Stimulated activated CD8-positive, alpha-beta memory T cell treated with anti-CD3 and anti-CD28 coated beads, Interleukin-7, amount 100 ng/mL, for 48 hours (primary cell): ENCODE data around the gene SLC5A3.

ENCODE experiments used
- DNase-seq, 2 donors: peaks; one replicate each; pipeline ENCODE4 v3.0.0-alpha.2; 2020; ENCODE audit warnings: low read depth in 1 of 2; ENCODE audit errors: extremely low read depth in 1 of 2

Gene SLC5A3

DNA sequence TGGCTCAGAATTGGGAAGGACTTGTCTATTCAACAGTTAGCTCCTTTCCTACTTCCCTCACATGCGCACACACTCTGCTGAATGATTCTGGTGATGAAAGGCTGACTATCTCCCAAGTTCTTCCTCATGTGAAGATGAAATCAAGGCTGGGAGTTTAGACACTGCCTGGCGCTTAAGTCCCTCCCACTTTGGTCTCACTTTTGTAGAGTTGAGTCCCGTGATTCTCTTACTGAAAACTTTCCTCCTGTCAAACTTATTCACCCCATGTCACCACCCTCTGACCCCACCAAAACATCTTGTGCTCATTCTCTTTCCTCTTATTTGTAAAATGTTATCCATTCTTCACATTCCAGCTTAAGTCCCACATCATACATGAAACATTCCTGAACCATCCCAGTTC, 8.4 kb upstream of the SLC5A3 start:
- no peak for DNase-seq

DNA sequence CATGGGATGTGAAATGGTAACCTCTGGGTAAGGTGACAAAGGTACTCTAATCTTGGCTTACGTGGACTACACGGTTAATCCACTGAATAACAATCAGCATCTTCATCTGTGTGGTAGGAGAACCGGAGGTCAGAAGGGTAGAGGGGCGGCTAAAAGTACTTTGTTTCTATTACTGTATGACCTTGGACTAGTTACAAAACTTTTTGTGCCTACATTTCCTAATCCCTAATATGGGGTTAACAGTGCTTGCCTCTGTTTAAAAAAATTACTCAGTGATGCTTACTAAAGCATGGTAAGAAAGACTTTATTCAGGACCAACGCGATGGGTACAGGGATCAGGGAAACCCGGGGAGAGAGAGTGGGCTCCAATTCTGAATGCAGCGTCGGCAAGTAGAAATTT, 1.7 kb upstream of the SLC5A3 start:
- no peak for DNase-seq

DNA sequence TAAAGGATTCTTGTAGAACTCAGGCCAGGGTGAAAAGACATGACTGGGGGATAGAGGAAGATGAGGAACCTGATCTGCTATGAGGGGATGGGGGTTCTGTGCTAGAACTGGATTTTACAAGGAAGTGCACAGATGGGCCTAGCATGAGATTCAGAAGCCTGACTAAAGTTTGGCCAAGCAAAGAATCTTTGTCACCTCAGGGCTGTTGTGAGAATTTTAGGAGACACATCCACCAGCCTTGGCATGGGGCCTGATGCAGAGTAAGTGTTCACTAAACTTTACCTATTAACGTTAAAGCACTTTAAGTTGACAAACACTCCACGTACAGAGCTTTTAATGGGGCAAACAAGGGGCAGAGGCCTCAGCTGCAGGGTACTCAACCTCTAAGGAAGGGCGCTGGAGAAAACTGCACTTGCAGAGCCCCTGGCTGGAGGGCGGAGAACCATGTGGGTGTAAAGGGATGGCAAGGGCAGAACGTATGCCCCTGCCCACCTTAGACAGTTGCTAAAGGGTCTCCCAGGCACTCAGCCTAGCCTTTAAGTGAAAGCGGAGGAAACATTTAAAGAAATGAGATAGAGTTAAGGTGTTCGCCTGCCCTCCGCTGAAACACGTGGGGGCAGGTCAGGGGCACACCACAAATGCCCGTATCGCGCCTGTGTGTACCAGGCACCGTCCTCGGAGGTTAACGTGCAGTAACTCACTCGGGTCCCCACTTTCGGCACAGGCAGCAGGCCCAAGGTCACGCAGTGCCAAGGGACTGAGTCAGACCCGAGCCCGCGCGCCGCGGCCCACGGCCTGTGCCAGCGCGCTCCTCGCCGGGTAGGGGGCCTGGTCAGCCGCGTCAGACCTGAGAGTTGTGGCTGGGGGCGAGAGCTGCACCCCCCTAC, 990 bp upstream of the SLC5A3 start:
- DNase-seq: peak in 1 of 2 donors; percentile 12

DNA sequence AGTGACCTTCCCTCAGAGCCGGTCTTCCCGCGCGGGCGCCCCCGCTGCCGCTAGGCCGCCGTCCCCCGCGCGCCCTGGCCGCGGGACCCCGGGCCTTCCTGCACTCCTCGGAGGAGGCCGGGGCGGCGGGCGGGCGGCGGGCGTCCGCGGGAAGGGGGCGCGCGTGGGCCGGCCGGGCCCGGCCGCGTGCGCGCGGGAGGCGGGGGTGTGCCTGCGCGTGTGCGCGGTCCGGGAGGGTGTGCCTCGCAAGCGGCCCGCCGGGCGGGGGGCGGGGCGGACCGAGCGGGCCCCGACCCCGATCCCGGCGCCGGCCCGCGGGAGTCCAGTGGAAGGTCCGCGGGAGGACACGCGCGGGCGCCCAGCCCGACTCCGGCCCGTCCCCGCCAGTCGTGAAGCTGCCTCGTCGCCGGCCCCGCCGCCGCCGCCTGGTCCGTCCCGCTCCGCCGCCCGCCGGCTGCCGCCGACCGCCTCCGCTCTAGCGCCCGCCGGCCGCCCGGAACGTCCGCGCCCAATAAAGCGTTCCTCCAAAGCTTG, 438 bp downstream of the SLC5A3 start:
- no peak for DNase-seq

DNA sequence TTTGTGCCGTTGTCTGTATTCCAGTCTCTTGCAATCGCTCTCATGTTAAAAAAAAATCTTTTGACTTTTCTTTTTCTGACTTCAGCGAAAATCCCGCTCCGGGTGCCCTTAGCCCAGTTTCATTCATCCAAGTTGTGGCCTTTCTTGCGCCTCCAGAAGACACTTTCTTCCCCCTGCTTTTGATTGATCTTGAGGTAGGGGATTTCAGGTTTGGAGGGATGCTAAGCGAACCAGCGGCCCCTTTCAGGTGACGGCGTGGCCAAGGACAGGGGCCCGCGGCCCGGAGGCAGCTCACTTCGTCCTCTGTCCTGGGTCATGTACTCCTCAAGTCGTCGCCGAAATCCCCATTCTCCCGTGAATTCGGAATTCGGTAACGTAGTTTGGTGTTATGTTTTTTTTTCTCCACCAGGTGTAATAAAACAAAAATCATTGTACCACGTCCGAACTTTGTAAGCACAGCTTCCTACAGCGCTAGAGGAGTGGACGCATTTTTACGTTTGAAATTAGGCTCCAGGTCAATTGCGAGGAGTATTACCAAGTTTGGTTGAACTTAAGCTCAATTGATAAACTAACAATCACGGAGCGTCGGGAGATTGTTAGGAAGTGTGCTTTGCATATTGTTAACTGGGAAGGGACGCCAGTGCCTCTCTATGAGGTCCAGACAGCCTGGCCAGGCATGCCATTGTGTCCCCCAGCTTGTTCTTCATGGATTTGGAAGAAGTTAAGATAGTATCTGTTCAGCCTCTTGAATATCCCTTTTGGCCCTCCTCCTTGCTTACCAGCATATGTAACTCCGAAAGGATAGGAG, 1.1 kb downstream of the SLC5A3 start:
- no peak for DNase-seq

DNA sequence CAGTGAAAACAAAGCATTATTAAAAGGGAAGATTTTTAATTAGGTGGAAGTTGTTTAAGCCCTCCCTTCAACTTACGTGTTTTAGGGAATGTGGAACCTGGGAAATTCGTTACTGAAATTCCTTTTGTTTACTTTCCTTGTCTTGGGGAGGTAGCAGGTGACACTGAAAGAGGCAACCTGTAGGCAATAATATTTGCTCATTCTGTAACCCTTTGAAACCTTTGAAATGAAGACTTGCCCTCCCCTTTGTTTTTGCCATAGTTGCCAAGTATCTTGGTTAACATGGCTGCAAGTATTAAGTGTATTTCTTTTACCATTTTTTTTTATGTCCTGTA, 1.7 kb downstream of the SLC5A3 start:
- no peak for DNase-seq

DNA sequence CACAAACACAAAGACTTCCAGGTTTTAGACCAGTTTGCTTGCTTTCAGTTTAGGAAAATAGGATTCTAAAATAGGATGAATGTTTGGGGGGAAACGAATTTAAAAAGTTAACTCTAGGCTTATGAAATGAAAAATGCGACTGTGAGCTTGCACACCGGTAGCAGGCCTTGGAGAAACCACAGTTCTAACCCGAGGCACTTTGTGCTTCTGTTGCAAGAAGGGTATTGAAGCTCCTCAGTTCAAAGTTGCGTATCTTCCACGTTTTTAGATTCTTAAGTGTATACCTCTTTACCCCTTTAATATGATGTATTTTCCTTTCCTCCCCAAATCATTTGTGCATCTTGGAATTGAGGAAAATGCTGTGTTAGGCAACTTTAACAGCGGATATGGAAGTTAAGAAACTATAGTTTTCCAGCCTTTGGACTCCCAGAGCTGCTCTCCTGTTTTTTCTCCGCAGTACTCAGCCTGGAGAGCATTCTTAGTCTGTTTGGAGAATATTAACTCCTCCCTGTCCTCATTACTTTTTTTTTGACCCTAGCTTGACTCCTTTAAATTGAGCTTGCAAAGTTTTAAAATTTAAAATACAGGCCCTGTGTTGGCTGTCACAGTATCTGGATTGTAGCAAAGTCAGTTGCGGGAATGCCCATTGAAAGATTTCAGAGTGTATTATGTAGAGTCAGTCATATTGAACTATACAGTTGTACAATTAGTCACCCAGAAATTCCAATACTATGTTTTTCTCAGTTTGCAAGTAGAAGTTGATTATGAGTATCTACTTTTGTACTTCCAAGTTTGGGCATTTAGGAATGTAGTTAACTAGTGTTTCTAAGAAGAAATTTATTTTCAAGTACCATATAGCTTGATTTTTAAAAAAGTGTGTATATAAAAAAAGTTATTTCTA, 2.6 kb downstream of the SLC5A3 start:
- DNase-seq: no peak

DNA sequence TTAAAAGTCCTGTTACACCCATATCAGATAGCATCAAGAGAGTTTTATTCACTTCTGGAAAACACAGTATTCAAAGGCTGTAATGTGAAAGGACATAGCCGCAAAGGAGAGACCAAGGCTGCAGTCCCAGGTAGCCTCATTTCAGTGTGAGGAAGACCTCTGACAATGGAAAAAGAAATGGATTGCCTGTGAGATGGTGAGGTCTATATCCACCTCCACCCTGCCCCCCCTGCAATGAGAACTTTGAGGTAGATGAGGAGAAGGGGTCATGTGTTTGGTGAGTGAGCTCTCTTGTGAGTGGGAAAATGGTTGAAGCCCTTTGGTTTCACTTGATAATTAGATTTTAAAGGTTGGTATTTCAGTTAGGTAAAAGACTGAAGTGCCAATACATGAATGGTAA, 3.5 kb downstream of the SLC5A3 start:
- DNase-seq: no peak

DNA sequence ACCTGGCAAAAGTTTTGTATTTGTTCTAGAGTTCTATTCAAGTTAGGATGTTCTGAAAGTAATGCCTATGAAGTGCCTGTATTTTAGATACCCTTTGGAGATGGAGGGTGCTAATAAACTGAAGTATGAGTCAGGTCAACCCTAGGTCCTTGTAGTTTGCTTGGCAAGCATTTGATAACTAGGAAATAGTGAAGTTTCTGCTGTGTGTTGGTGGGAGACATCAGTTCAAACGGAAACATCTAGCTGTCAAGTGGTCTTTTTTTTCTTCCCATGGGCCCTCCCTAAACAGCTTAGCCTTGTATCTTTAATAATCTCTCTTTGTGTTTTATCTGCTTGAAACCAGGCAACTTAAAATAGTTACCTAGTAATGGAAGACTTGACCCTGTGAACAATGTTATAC, 4.5 kb downstream of the SLC5A3 start:
- no peak for DNase-seq

DNA sequence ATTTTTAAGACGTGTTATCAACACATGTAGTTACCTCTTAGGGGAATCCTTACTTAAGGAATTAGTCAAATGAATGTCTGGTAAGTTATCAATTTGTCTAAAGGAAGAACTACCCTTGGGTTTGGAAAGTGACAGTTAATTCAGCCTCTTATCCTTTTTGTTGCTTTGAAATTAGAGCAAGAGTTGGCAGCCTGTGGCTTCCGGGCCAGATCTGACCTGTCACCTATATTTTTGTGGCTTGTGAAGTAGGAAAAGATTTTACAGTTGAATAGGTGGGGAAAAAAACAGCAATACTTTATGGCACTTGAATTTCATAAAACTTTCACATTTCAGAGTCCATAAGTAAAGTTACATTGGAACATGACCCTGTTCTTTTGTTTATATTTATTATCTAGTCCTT, 5.5 kb downstream of the SLC5A3 start:
- no peak for DNase-seq

DNA sequence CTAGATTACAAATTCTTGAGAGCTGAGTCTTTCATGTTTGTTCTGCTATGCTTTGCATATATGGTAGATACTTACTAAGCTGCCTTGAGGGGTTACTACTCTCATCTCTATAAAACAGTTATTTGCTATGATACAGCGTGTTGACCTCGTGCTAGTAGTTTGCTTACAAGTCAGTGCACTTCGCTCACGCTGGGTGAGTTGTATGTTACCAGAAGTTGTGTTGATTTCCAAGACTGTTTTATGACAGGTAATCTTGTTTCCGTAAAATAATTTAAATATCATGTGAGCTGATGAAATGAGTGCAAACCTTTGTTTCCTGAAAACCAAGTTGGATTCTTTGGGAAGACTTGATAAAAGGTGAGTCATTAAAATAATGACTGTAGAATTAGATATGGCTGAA, 7.3 kb downstream of the SLC5A3 start:
- DNase-seq: no peak

DNA sequence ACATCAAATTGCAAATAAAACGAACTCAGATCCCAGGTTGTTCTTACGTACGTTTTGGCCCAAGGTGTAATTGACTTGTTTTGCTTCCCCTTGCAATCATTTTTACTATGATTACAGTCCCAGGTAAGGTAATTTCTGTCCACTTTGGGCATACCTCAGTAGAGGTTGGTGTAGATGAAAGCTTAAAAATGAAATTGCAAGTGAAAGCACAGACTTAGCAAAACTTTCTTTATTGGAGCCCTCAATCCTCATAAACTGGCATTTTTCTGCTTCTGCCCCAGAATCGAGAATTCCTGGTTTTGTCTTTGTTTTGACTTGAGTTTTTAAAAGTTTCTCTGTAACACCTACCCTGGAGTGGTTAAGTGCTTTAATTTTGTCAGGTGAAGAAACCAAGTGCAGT, 9.4 kb downstream of the SLC5A3 start:
- DNase-seq: no peak

DNA sequence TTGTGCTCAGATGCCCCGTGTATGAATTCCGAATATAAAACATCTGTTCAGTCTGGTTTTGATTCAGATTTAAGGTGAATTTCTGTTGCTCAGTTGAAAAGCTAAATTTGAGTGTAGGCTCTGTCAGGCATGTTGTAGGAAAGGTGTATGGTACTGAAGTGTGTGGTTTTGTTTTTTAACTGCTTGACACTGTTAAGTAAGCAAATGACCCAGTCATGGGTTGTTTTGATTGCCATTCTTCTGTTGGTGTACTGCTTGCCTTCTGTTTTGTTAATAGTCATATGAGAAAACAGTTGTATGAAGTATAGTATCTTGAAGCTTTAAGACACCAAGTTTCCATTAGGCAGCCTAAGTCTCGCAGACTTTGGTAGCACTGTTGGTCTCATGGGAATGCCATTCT, 10.0 kb downstream of the SLC5A3 start:
- no peak for DNase-seq

DNA sequence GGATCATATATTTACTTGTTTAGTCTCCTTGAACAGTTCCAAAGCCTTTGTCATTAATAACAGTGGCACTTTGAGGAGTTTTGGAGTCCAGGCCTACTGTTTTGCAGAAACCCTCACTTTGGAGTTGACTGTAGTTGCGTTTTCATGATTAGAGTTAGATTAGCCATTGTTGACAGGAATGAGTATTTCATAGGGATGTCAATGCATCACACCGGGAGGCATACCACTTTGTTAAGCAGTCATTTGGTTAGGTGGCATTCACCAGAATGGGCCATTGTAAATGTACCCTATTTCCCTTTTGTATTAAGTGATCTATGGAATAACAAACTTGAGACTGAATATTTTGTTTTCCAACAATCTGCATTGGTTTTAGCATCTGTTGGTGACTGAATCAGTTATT, 11.8 kb downstream of the SLC5A3 start:
- no peak for DNase-seq

DNA sequence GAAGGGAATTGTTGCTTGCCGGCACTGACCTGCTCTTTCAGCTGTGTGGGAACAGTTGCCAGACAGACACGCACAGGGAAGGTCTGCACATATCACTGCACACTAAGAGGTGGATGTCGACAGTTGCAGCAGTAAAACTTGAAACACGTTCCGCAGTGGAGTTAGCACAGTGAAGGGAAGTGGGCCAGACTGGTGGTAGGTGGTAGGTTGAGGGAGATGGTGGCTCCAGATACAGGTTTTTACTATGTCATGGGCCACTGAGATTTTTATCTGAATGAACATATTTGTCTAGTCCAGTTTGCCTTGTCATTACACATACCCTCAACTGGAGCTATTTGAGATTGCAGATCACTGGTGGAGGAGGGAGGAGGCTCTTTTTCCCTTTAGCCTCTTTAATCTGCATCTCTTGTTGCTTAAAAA, 13.5 kb downstream of the SLC5A3 start:
- no peak for DNase-seq

DNA sequence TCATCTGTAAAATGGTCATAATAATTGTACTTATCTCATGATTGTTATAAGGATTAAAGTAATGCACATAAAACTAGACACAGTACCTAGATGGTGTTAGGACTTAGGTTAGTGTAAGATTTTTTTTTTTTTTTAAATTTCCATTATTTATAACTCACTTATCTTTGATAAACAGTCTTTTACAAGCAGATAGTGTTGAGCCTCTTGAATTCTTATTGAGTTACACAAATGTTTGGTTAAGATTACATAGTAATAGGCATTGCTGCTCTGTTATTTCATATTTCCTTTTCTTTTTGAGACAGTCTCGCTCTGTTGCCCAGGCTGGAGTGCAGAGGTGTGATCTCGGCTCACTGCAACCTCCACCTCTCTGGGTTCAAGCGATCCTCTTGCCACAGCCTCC, 15.4 kb downstream of the SLC5A3 start:
- DNase-seq: no peak

DNA sequence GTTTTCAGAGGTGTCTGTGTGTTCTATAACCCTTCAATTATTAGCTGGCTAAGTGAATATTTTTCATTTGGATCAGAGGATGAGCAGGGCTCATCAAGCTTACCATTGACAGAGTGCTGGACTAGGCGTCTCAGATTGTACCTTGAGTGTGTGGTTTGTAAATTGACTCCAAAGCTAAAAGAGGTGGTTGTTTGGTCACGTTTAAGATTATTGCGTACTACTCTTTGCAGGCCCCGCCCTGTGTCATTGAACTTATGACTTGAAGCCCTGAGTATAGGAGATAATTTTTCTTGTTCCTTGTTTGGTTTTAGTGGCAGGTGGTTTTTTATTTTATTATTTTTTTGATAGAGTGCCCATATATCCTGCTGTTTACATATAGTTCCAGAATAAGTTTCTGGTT, 17.7 kb downstream of the SLC5A3 start:
- DNase-seq: no peak

DNA sequence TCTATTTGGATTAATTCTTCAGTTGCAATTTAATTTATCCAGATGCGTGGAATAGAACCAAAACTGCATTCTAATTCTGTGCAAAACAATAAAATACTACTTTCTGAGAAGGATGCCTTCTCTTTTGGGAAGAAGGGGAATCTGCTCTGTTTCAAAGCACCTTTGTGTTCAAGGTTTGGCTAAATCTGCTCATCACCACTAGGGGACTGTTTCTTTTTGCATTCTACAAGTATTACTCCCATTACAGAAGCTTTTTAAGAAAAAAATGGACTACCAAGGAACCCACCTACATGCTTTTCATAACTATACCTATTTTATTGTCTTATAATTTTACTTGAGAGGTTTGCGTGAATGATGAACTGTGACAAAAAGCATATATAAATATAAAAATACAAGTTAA, 18.2 kb downstream of the SLC5A3 start:
- no peak for DNase-seq

DNA sequence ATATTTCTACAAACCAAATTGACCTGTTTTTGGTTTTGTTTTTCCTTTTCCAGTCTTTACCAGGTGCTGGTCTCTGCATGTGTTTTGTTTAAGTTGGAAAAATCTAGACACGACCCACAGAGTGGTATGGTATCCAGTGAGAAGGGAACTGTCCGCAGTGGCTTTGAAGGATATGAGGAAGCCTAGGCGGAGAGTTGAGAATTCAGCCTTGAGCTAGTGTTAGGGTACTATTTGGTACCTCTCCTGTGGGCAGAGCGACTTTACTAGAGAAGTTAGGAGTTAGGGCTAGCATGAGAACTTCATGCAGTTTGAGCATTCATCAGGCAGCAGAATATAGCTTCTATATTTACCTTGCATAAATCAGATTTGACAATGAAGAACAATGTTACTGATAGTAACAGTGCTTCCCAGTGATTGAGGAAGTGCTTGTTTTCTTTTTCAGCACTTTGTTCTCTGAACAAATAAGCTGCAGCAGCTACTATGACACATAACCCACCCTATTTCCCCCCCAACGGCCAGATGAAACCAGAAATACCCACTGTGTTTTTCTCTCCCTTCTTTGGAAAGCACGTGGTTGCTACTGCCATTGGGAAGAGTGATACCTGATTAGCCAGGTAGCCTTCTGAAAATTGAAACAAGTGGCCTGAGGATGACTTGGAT, 19.0 kb downstream of the SLC5A3 start:
- DNase-seq: no peak

DNA sequence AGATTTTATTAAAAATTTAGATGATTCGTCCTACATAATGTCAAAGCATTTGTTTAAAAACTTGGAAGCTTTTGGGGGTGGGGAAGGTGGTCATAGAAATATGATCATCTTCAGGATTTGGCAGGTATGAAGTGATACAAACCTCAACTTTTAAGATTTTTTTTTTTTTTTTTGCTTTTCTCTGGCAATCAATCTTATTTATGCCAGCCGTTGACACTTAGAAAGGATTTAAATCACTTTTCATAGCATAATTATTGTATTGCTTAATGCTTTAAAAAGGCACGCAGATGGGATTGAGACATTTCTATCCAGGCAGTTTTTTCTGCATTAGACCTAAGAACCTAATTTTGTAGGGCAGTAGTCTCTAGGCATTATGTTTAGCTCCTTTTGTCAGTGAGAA, 19.7 kb downstream of the SLC5A3 start:
- DNase-seq: no peak

DNA sequence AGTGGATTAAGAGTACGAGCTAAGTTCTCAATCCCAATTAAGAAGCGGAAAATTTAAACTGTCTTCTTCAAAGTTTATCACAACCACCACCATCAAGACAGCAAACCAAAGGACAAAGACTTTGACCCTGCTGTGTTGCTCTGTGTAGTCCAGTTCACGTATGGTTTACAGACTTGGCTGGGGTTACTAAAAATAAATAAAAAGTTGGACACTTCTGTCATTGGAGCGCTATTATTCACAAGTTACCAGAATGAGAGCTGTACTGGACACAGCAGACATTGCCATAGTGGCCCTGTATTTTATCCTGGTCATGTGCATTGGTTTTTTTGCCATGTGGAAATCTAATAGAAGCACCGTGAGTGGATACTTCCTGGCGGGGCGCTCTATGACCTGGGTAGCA, 21.6 kb downstream of the SLC5A3 start:
- no peak for DNase-seq
